HepG2 (cell line): Measurements from ENCODE around the gene MTFR1L. TPM values are rescaled to one million over a fixed set of nuclear protein-coding genes. Genes with fewer than 3 reads are reported as not detected.

Experiments
- CBFB ChIP-seq: sonication (generic); formaldehyde crosslinking; IDR thresholded peaks from 2 replicates; pipeline ENCODE4 v1.4.0; 2020; ENCODE audit warnings: missing genetic modification reagents
- EHMT2 ChIP-seq: fragments of 200-600 bp; sonication (generic); IDR thresholded peaks from 2 replicates; pipeline ENCODE4 v1.7.0; 2017; ENCODE audit warnings: antibody characterized with exemption, low read depth, low read length, borderline replicate concordance
- ETV5 ChIP-seq: IDR thresholded peaks from 2 replicates; pipeline ENCODE4 v1.6.1; 2018; ENCODE audit warnings: missing biosample characterization, missing genetic modification reagents, inconsistent platforms, borderline replicate concordance
- GABPA ChIP-seq, 2 experiments: IDR thresholded peaks; 2 replicates each; pipeline ENCODE4 v1.6.1; 2011 to 2016; ENCODE audit warnings: low read depth in 2 of 2, low read length in 1 of 2, missing biosample characterization in 1 of 2, missing genetic modification characterization in 1 of 2
- GABPB1 ChIP-seq: IDR thresholded peaks from 2 replicates; pipeline ENCODE4 v1.6.1; 2016; ENCODE audit warnings: mild to moderate bottlenecking, missing genetic modification reagents, moderate library complexity, missing compliant biosample characterization
- HOXA3 ChIP-seq: sonication (generic); formaldehyde crosslinking; IDR thresholded peaks from 2 replicates; pipeline ENCODE4 v1.5.0; 2020; ENCODE audit warnings: missing genetic modification reagents
- KDM2A ChIP-seq: sonication (generic); formaldehyde crosslinking; IDR thresholded peaks from 2 replicates; pipeline ENCODE4 v1.4.0; 2020; ENCODE audit warnings: low read depth, missing genetic modification reagents, borderline replicate concordance
- POLR2A ChIP-seq, 2 experiments: IDR thresholded peaks; 2 replicates each; pipeline ENCODE4 v1.6.1; 2011; ENCODE audit warnings: low read depth in 2 of 2, low read length in 2 of 2, mild to moderate bottlenecking in 1 of 2, moderate library complexity in 1 of 2; ENCODE audit not compliant: insufficient read depth in 1 of 2
- SP4 ChIP-seq: sonication (generic); formaldehyde crosslinking; IDR thresholded peaks from 2 replicates; pipeline ENCODE4 v1.8.1; 2023; ENCODE audit warnings: mild to moderate bottlenecking, missing genetic modification reagents
- SP5 ChIP-seq: IDR thresholded peaks from 2 replicates; pipeline ENCODE4 v1.6.1; 2016; ENCODE audit warnings: low read depth, borderline replicate concordance
- ZBTB7B ChIP-seq: sonication (generic); formaldehyde crosslinking; IDR thresholded peaks from 2 replicates; pipeline ENCODE4 v1.4.0; 2020; ENCODE audit warnings: missing genetic modification reagents
- ZFX ChIP-seq: sonication (generic); formaldehyde crosslinking; IDR thresholded peaks from 2 replicates; pipeline ENCODE4 v1.4.0; 2020; ENCODE audit warnings: mild to moderate bottlenecking, low read depth, missing genetic modification reagents, moderate library complexity
- ZNF678 ChIP-seq: sonication (generic); formaldehyde crosslinking; IDR thresholded peaks from 2 replicates; pipeline ENCODE4 v1.4.0; 2020; ENCODE audit warnings: mild to moderate bottlenecking, missing genetic modification reagents
- polyA plus RNA-seq, 8 experiments: library from polyadenylated mRNA; depleted of rRNA in 3 of 8; stranded (reverse) in 7 of 8; unstranded in 1 of 8; fragments of >200 nt; fragmentation: Illumina TruSeq in 4 of 8; extraction: Trizol in 4 of 8; gene quantifications; 2 replicates each; pipeline versions ENCODE4 v1.2.1 to v1.2.3, GENCODE V29; 2011 to 2016; ENCODE audit warnings: low read depth in 4 of 8, missing spikeins in 1 of 8, mixed read lengths in 1 of 8; ENCODE audit not compliant: insufficient read depth in 1 of 8
- total RNA-seq, 5 experiments: library from RNA; depleted of rRNA; stranded (reverse); fragments of >200 nt; fragmentation: Illumina TruSeq; extraction: Trizol; gene quantifications; 2 replicates each; pipeline ENCODE4 v1.2.3, GENCODE V29; 2016; ENCODE audit warnings: low read depth in 1 of 5
- TF ChIP-seq, protein P1 (sequence below): IDR thresholded peaks from 2 replicates; pipeline ENCODE4 v1.6.1; 2016; ENCODE audit warnings: low read depth
- TF ChIP-seq, protein P2 (sequence below): sonication (generic); formaldehyde crosslinking; IDR thresholded peaks from 2 replicates; pipeline ENCODE4 v1.5.1; 2020; ENCODE audit warnings: missing genetic modification reagents, mild to moderate bottlenecking, borderline replicate concordance
- TF ChIP-seq, protein P3 (sequence below), 2 experiments: IDR thresholded peaks; 2 replicates each; pipeline ENCODE4 v1.6.1; 2011 to 2012; ENCODE audit warnings: low read length in 2 of 2, borderline replicate concordance in 1 of 2, low read depth in 1 of 2, mild to moderate bottlenecking in 1 of 2, moderate library complexity in 1 of 2

The MTFR1L gene
- total and polyA plus RNA-seq, 2 of the 13 experiments (the other 11 are each of a cell fraction or from before 2014, with no cell fraction given) = 38.0 to 55.7 TPM

DNA sequence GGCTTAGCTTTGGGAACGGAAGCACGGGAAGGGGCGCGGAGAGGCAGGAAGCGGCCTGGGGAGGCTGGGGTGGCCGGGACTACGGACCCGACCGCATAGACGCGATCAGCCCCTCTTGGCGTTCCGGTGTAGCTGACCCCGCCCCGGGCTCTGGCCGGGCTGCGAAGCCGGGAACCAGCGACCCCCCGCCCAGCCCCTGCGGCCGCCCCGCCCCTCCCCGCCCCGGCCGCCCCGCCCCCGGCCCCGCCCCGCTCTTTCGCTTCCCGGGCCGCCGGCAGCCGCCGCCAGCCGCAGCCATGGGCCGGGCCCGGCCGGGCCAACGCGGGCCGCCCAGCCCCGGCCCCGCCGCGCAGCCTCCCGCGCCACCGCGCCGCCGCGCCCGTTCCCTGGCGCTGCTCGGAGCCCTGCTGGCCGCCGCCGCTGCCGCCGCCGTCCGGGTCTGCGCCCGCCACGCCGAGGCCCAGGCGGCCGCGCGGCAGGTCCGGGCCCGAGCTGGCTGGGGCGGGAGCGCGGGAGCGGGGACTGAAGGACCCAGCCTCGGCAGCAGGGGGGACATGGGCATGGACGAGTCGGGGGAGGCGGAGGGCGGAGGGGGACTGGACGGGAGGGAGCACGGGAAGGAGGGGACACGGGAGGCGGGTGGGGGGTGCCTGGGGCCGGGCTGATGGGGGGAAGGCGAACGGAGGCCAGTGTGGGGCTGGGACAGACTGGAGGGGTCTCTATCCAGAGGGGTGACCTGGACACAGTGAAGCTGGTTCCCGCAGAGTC is 19.6 kb upstream of the MTFR1L start, which contains the start of gene SELENON (continued):
- peak; percentile 75 for TF ChIP-seq ZFX (CRISPR knock-in tag)
- TF ChIP-seq, protein P1, sequence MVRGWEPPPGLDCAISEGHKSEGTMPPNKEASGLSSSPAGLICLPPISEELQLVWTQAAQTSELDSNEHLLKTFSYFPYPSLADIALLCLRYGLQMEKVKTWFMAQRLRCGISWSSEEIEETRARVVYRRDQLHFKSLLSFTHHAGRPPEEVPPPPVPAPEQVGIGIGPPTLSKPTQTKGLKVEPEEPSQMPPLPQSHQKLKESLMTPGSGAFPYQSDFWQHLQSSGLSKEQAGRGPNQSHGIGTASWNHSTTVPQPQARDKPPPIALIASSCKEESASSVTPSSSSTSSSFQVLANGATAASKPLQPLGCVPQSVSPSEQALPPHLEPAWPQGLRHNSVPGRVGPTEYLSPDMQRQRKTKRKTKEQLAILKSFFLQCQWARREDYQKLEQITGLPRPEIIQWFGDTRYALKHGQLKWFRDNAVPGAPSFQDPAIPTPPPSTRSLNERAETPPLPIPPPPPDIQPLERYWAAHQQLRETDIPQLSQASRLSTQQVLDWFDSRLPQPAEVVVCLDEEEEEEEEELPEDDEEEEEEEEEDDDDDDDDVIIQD (CRISPR knock-in tag) = no peak
- no peak for TF ChIP-seq EHMT2
- TF ChIP-seq GABPA (IDR thresholded peaks at IDR 0.05; ENCODE audit: low read depth, low read length) = peak; percentile 15; the same call in 1 of the 2 replicates
- TF ChIP-seq GABPA (CRISPR knock-in tag; IDR thresholded peaks at IDR 0.05; ENCODE audit: low read depth) = no peak
- TF ChIP-seq CBFB = no peak
- TF ChIP-seq ETV5 (CRISPR knock-in tag) = peak; percentile 20; the same call in 1 of the 2 replicates
- TF ChIP-seq, protein P2, sequence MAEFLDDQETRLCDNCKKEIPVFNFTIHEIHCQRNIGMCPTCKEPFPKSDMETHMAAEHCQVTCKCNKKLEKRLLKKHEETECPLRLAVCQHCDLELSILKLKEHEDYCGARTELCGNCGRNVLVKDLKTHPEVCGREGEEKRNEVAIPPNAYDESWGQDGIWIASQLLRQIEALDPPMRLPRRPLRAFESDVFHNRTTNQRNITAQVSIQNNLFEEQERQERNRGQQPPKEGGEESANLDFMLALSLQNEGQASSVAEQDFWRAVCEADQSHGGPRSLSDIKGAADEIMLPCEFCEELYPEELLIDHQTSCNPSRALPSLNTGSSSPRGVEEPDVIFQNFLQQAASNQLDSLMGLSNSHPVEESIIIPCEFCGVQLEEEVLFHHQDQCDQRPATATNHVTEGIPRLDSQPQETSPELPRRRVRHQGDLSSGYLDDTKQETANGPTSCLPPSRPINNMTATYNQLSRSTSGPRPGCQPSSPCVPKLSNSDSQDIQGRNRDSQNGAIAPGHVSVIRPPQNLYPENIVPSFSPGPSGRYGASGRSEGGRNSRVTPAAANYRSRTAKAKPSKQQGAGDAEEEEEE = no peak
- TF ChIP-seq ZBTB7B (CRISPR knock-in tag) = 0 out of 2 replicates have a peak, but pooled peaks have one; percentile 26
- peak; percentile 63; the same call in 1 of the 2 replicates for TF ChIP-seq GABPB1 (CRISPR knock-in tag)
- peak; percentile 43; the same call in 1 of the 2 replicates for TF ChIP-seq SP4 (CRISPR knock-in tag)
- TF ChIP-seq SP5 (CRISPR knock-in tag) = peak; percentile 18; the same call in 1 of the 2 replicates
- 0 out of 2 replicates have a peak, but pooled peaks have one; percentile 50 for TF ChIP-seq ZNF678
- TF ChIP-seq, protein P3, sequence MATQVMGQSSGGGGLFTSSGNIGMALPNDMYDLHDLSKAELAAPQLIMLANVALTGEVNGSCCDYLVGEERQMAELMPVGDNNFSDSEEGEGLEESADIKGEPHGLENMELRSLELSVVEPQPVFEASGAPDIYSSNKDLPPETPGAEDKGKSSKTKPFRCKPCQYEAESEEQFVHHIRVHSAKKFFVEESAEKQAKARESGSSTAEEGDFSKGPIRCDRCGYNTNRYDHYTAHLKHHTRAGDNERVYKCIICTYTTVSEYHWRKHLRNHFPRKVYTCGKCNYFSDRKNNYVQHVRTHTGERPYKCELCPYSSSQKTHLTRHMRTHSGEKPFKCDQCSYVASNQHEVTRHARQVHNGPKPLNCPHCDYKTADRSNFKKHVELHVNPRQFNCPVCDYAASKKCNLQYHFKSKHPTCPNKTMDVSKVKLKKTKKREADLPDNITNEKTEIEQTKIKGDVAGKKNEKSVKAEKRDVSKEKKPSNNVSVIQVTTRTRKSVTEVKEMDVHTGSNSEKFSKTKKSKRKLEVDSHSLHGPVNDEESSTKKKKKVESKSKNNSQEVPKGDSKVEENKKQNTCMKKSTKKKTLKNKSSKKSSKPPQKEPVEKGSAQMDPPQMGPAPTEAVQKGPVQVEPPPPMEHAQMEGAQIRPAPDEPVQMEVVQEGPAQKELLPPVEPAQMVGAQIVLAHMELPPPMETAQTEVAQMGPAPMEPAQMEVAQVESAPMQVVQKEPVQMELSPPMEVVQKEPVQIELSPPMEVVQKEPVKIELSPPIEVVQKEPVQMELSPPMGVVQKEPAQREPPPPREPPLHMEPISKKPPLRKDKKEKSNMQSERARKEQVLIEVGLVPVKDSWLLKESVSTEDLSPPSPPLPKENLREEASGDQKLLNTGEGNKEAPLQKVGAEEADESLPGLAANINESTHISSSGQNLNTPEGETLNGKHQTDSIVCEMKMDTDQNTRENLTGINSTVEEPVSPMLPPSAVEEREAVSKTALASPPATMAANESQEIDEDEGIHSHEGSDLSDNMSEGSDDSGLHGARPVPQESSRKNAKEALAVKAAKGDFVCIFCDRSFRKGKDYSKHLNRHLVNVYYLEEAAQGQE (IDR thresholded peaks at IDR 0.05; ENCODE audit: borderline replicate concordance in 1 of 2, low read depth in 1 of 2, low read length in 2 of 2) = no peak
- 0 out of 2 replicates have a peak, but pooled peaks have one; percentile 27 for TF ChIP-seq KDM2A (CRISPR knock-in tag)
- peak; percentile 47; the same call in 1 of the 2 replicates for TF ChIP-seq HOXA3
- TF ChIP-seq POLR2A (IDR thresholded peaks at IDR 0.05; ENCODE audit: insufficient read depth in 1 of 2, low read depth in 2 of 2, low read length in 2 of 2) = 0 out of 4 replicates have a peak, but pooled peaks of 1 of the 2 experiments have one; percentile 33
